B cell (primary cell): Measurements from ENCODE around the gene WNT3A. TPM values are rescaled to one million over a fixed set of nuclear protein-coding genes. Genes with fewer than 3 reads are reported as not detected.

Source experiments
- ATAC-seq: fragments of 200-7000 bp; cut with Tn5 transposase; one replicate; pipeline ENCODE4 v1.10.0; 2021; ENCODE audit warnings: low read depth, mild to moderate bottlenecking, moderate number of reproducible peaks, moderate library complexity
- CTCF ChIA-PET: fragments of 350-600 bp; sonication (Branson Sonifier 250); formaldehyde crosslinking; loops from one replicate; lab custom pipeline; 2021; ENCODE audit warnings: antibody characterized with exemption, inconsistent platforms; lab: Charles Lee
- POLR2A ChIA-PET: fragments of 350-600 bp; sonication (Branson Sonifier 250); formaldehyde crosslinking; loops from one replicate; lab custom pipeline; 2021; ENCODE audit warnings: antibody characterized with exemption; lab: Charles Lee
- DNase-seq: peaks from one replicate; pipeline ENCODE4 v3.0.0; 2013
- H2AFZ ChIP-seq: 2 replicates; pipeline ENCODE4 v1.6.1; 2012; ENCODE audit warnings: mild to moderate bottlenecking, low read depth, low read length; ENCODE audit not compliant: insufficient read depth, poor library complexity, severe bottlenecking
- H3K27ac ChIP-seq, 2 donors: 1 replicate in 1 of 2; 2 replicates in 1 of 2; pipeline ENCODE4 v1.5.1; 2012 to 2013; ENCODE audit warnings: low read length in 2 of 2, mild to moderate bottlenecking in 2 of 2, moderate library complexity in 1 of 2
- H3K27me3 ChIP-seq, 4 experiments: fragments of 200-600 bp in 1 of 4; sonication (generic) in 1 of 4; replicated peaks in 1 of 4; 1 replicate in 2 of 4; 2 replicates in 2 of 4; pipeline versions ENCODE4 v1.6.1 to v1.7.0; 2013 to 2016; ENCODE audit warnings: low read length in 3 of 4, mild to moderate bottlenecking in 2 of 4, mixed read lengths in 1 of 4, moderate library complexity in 1 of 4; ENCODE audit not compliant: insufficient read depth in 4 of 4, control insufficient read depth in 3 of 4; ENCODE audit errors: control extremely low read depth in 1 of 4
- H3K36me3 ChIP-seq, 2 experiments: replicated peaks in 1 of 2; 1 replicate in 1 of 2; 2 replicates in 1 of 2; pipeline versions ENCODE4 v1.6.1 to v1.7.1; 2013; ENCODE audit warnings: low read length in 1 of 2; ENCODE audit not compliant: insufficient read depth in 2 of 2, control insufficient read depth in 1 of 2; ENCODE audit errors: control extremely low read depth in 1 of 2, extremely low read depth in 1 of 2
- H3K4me1 ChIP-seq, 2 donors: fragments of 200-600 bp in 1 of 2; sonication (generic) in 1 of 2; 1 replicate in 1 of 2; 2 replicates in 1 of 2; pipeline versions ENCODE4 v1.5.1 to v1.6.1; 2013 to 2017; ENCODE audit warnings: low read length in 2 of 2; ENCODE audit not compliant: control insufficient read depth in 2 of 2, insufficient read depth in 2 of 2
- H3K4me2 ChIP-seq: replicated peaks from 2 replicates; pipeline ENCODE3; 2012; ENCODE audit warnings: mild to moderate bottlenecking, low read depth, low read length; ENCODE audit not compliant: poor library complexity, severe bottlenecking
- H3K4me3 ChIP-seq, 5 experiments: fragments of 200-600 bp in 1 of 5; sonication (generic) in 1 of 5; 1 replicate in 3 of 5; 2 replicates in 2 of 5; pipeline versions ENCODE4 v1.5.1 to v1.7.0; 2011 to 2016; ENCODE audit warnings: low read length in 4 of 5, mild to moderate bottlenecking in 4 of 5, low read depth in 2 of 5, control low read depth in 1 of 5, moderate library complexity in 1 of 5; ENCODE audit not compliant: insufficient read depth in 1 of 5; ENCODE audit errors: control extremely low read depth in 1 of 5, extremely low read depth in 1 of 5
- H3K79me2 ChIP-seq: fragments of 200-600 bp; sonication (generic); one replicate; pipeline ENCODE4 v1.6.0; 2016; ENCODE audit warnings: low read length; ENCODE audit not compliant: control insufficient read depth, insufficient read depth
- H3K9ac ChIP-seq: fragments of 200-600 bp; sonication (generic); 2 replicates; pipeline ENCODE4 v1.6.1; 2017; ENCODE audit warnings: mild to moderate bottlenecking, low read length, moderate library complexity
- H3K9me3 ChIP-seq, 3 donors: one replicate each; pipeline versions ENCODE4 v1.6.1 to v1.7.1; 2013; ENCODE audit warnings: low read length in 2 of 3; ENCODE audit not compliant: control insufficient read depth in 2 of 3, insufficient read depth in 1 of 3; ENCODE audit errors: control extremely low read depth in 1 of 3
- H4K20me1 ChIP-seq: 2 replicates; pipeline ENCODE4 v1.6.0; 2012; ENCODE audit warnings: mild to moderate bottlenecking, low read length; ENCODE audit not compliant: insufficient read depth, control insufficient read depth, poor library complexity, severe bottlenecking
- H3K27ac Mint-ChIP-seq: one replicate; pipeline ENCODE4 v1.8.0; 2021; ENCODE audit warnings: mixed read lengths
- H3K27me3 Mint-ChIP-seq: one replicate; pipeline ENCODE4 v1.8.0; 2021; ENCODE audit warnings: mixed read lengths
- H3K4me1 Mint-ChIP-seq: one replicate; pipeline ENCODE4 v1.8.0; 2021; ENCODE audit warnings: mixed read lengths
- H3K4me3 Mint-ChIP-seq: one replicate; pipeline ENCODE4 v1.8.0; 2021; ENCODE audit warnings: mixed read lengths
- H3K9me3 Mint-ChIP-seq: one replicate; pipeline ENCODE4 v1.8.0; 2022; ENCODE audit warnings: mixed read lengths; ENCODE audit not compliant: insufficient read depth
- EZH2 ChIP-seq: IDR thresholded peaks from 2 replicates; pipeline ENCODE4 v1.6.1; 2012; ENCODE audit warnings: borderline replicate concordance, low read depth, mild to moderate bottlenecking, moderate library complexity, low read length; ENCODE audit not compliant: insufficient read depth, poor library complexity, severe bottlenecking
- WGBS: methylation state at CpG from one replicate; pipeline ENCODE4 v1.1.5; 2013; ENCODE audit warnings: missing lambda C conversion rate; ENCODE audit not compliant: insufficient coverage; 5-methylcytosine and 5-hydroxymethylcytosine counted together
- intact Hi-C: fragments of 100-400 bp; cut with micrococcal nuclease; formaldehyde crosslinking; loops from one replicate; pipeline ENCODE4 v1.10.0; 2022
- polyA plus RNA-seq: library from polyadenylated mRNA; depleted of rRNA; stranded (reverse); fragments of >200 nt; gene quantifications from 2 replicates; pipeline ENCODE4 v1.2.3, GENCODE V29; 2012
- total RNA-seq, 2 donors: library from RNA; stranded (reverse); fragments of 120-200 nt in 1 of 2; gene quantifications; 1 replicate in 1 of 2; 2 replicates in 1 of 2; pipeline versions ENCODE4 v1.2.3 to v1.2.4, GENCODE V29; 2013 to 2022
- TF ChIP-seq, protein P1 (sequence below): fragments of 200-600 bp; IDR thresholded peaks from one replicate; pipeline ENCODE4 v1.8.0; 2022; ENCODE audit warnings: antibody characterized with exemption, mild to moderate bottlenecking

The WNT3A gene
- total and polyA plus RNA-seq, 2 donors (not counting 1 experiment from before 2014, with no cell fraction given), result 0.03 TPM; not detected in 1

DNA sequence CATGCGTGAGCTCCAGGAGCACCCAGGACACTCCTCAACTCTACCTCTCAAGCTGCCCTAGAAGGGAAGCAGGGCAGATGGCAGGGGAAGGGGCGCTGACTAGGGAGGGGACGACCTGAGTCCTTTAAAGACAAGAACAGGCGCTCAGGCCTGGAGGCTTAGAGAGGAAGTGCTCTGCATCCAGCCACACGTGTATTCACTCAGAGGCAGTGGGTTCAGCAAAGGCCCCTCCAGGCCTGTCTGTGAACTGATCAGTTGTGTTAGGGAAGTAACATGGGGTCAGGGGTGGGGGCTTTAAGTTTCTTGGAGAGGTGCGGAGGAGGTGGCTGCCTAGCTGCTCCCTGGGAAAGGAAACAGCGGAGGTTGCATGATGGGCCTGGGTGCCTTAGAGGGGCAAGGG is 38.6 kb downstream of the WNT3A start:
- Mint-ChIP-seq H3K4me1 (no peaks in the 10 kb centered on the region), H3K27me3 (peaks cover 9% of the 10 kb centered on the region), H3K4me3 (no peak overlapping the region), H3K27ac (no peak overlapping the region), H3K9me3 (no peaks in the 10 kb centered on the region)
- Histone ChIP-seq H3K27me3 (peaks cover 0 to 3% (median 1%) of the 10 kb centered on the region in 4 experiments), H3K4me1 (no peaks in the 10 kb centered on the region), H3K4me3 (no peak overlapping the region), H4K20me1 (no peaks in the 10 kb centered on the region), H3K27ac (no peak overlapping the region), H3K4me2 (no peak overlapping the region), H3K79me2 (no peaks in the 10 kb centered on the region), H2AFZ (no peak overlapping the region), H3K36me3 (no peaks in the 10 kb centered on the region), H3K9ac (no peak overlapping the region), H3K9me3 (peaks cover 0 to 4% (median 0%) of the 10 kb centered on the region in 3 donors)
- ChIA-PET CTCF (no interaction called here), POLR2A (no interaction called here)
- intact Hi-C loops, result no loop called here
- 75% methylated on average over 6 of the region's 7 CpGs for WGBS
- ATAC-seq (no peak), DNase-seq (no peak)
- TF ChIP-seq, protein P1, sequence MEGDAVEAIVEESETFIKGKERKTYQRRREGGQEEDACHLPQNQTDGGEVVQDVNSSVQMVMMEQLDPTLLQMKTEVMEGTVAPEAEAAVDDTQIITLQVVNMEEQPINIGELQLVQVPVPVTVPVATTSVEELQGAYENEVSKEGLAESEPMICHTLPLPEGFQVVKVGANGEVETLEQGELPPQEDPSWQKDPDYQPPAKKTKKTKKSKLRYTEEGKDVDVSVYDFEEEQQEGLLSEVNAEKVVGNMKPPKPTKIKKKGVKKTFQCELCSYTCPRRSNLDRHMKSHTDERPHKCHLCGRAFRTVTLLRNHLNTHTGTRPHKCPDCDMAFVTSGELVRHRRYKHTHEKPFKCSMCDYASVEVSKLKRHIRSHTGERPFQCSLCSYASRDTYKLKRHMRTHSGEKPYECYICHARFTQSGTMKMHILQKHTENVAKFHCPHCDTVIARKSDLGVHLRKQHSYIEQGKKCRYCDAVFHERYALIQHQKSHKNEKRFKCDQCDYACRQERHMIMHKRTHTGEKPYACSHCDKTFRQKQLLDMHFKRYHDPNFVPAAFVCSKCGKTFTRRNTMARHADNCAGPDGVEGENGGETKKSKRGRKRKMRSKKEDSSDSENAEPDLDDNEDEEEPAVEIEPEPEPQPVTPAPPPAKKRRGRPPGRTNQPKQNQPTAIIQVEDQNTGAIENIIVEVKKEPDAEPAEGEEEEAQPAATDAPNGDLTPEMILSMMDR, result no peak
- no peak for TF ChIP-seq EZH2

DNA sequence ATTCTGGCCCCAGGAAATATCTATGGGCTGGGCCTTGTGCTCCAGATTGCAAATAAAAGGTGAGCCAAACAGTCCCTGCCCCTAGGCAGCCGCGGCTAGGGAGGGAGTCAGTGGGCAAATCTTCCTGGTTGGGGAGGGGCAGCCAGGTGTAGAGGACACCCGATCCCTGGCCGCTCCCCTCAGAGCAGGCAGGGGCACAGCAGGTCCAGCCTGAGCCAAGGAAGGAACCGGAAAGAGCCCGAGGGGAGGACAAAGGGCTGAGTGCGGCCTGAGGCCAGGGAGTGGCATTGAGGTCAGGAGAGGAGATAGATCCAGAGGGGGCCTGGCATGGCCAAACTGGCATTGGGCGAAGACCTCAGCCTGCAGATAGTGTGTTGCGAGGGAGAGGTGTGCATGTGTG is 39.1 kb downstream of the WNT3A start:
- Histone ChIP-seq H3K9me3 (peaks cover 0 to 4% (median 0%) of the 10 kb centered on the region in 3 donors), H2AFZ (no peak overlapping the region), H3K4me1 (no peaks in the 10 kb centered on the region), H3K79me2 (no peaks in the 10 kb centered on the region), H4K20me1 (no peaks in the 10 kb centered on the region), H3K4me3 (no peak overlapping the region), H3K27me3 (peaks cover 0 to 3% (median 1%) of the 10 kb centered on the region in 4 experiments), H3K36me3 (no peaks in the 10 kb centered on the region), H3K4me2 (no peak overlapping the region), H3K27ac (no peak overlapping the region), H3K9ac (no peak overlapping the region)
- H3K4me3 Mint-ChIP-seq, result no peak overlapping the region
- H3K27me3 Mint-ChIP-seq, result peaks cover 10% of the 10 kb centered on the region
- no peaks in the 10 kb centered on the region for H3K4me1 Mint-ChIP-seq
- WGBS, result 98% methylated on average over 9 of the region's 9 CpGs
- no peak for ATAC-seq
- no peak for DNase-seq
- intact Hi-C loops, result no loop called here
- ChIA-PET POLR2A (no interaction called here), CTCF (no interaction called here)
- no peaks in the 10 kb centered on the region for H3K9me3 Mint-ChIP-seq
- H3K27ac Mint-ChIP-seq, result no peak overlapping the region
- TF ChIP-seq, protein P1, result no peak
- TF ChIP-seq EZH2, result no peak
